ENCODE data around the gene FKBP5. TPM values are rescaled to one million over a fixed set of nuclear protein-coding genes. Genes with fewer than 3 reads are reported as not detected.

The FKBP5 gene
- total RNA-seq, 1 experiment from 2014 or later = 12.4 TPM

GRCh38 chr6:35679399-35679798 lies 9.3 kb downstream of the FKBP5 start:
- no peaks in the 10 kb centered on the region for H3F3A ChIP-seq (ENCODE audit: low read length, unreplicated experiment)
- BruUV-seq (replicated peaks) = no TSS peak
- H3K9me2 ChIP-seq (replicated peaks; ENCODE audit: low read length) = no peaks in the 10 kb centered on the region
- CTCF ChIA-PET = no interaction called here
- TF ChIP-seq CTCF (conservative IDR thresholded peaks at IDR 0.05; ENCODE audit: low read depth, low read length) = no peak
- TF ChIP-seq EZH2phosphoT487 (IDR thresholded peaks at IDR 0.05; ENCODE audit: borderline replicate concordance, low read length) = no peak
- H3K4me1 ChIP-seq (ENCODE audit: insufficient read depth, low read length) = no peaks in the 10 kb centered on the region
- no peak for DNase-seq
- no peak overlapping the region for H2AFZ ChIP-seq (ENCODE audit: low read length)
- H3K79me2 ChIP-seq (ENCODE audit: low read length) = peaks cover 32% of the 10 kb centered on the region
- H3K4me2 ChIP-seq (ENCODE audit: low read length) = no peak overlapping the region
- ATAC-seq = no peak
- no peaks in the 10 kb centered on the region for H3K27me3 ChIP-seq (ENCODE audit: low read length)
- H3K9ac ChIP-seq (ENCODE audit: low read length) = no peak overlapping the region
- H3K9me3 ChIP-seq (ENCODE audit: low read length) = no peaks in the 10 kb centered on the region
- no peak overlapping the region for H3K27ac ChIP-seq (ENCODE audit: low read length)
- H4K20me1 ChIP-seq (ENCODE audit: low read length) = no peaks in the 10 kb centered on the region
- intact Hi-C loops (cut with micrococcal nuclease) = no loop called here
- no peaks in the 10 kb centered on the region for H3K36me3 ChIP-seq (ENCODE audit: low read depth, low read length)
- POLR2A ChIA-PET (ENCODE audit: unreplicated experiment) = no interaction called here
- H3K4me3 ChIP-seq (ENCODE audit: low read length) = no peak overlapping the region

- DNase-seq (no peak), ATAC-seq (no peak)
- H3K9me3 ChIP-seq (ENCODE audit: low read length) = no peaks in the 10 kb centered on the region
- H4K20me1 ChIP-seq (ENCODE audit: low read length) = no peaks in the 10 kb centered on the region
- no peaks in the 10 kb centered on the region for H3K4me1 ChIP-seq (ENCODE audit: insufficient read depth, low read length)
- POLR2A ChIA-PET (ENCODE audit: unreplicated experiment) = no interaction called here
- intact Hi-C loops (cut with micrococcal nuclease) = no loop called here
- H3K27ac ChIP-seq (ENCODE audit: low read length) = no peak overlapping the region
- H3K9ac ChIP-seq (ENCODE audit: low read length) = no peak overlapping the region
- H3K9me2 ChIP-seq (replicated peaks; ENCODE audit: low read length) = no peaks in the 10 kb centered on the region
- no peaks in the 10 kb centered on the region for H3K36me3 ChIP-seq (ENCODE audit: low read depth, low read length)
- H3F3A ChIP-seq (ENCODE audit: low read length, unreplicated experiment) = no peaks in the 10 kb centered on the region
- no peak overlapping the region for H3K4me3 ChIP-seq (ENCODE audit: low read length)
- H2AFZ ChIP-seq (ENCODE audit: low read length) = no peak overlapping the region
- BruUV-seq (replicated peaks) = no TSS peak
- no peaks in the 10 kb centered on the region for H3K27me3 ChIP-seq (ENCODE audit: low read length)
- TF ChIP-seq EZH2 (IDR thresholded peaks at IDR 0.05; ENCODE audit: low read length, unreplicated experiment) = no peak
- no peak for TF ChIP-seq EZH2phosphoT487 (IDR thresholded peaks at IDR 0.05; ENCODE audit: borderline replicate concordance, low read length)
- TF ChIP-seq CTCF (conservative IDR thresholded peaks at IDR 0.05; ENCODE audit: low read depth, low read length) = no peak
- peaks cover 32% of the 10 kb centered on the region for H3K79me2 ChIP-seq (ENCODE audit: low read length)
- CTCF ChIA-PET = no interaction called here
- H3K4me2 ChIP-seq (ENCODE audit: low read length) = no peak overlapping the region
Measured at GRCh38 chr6:35678814-35679213, 9.9 kb downstream of the FKBP5 start.

- Histone ChIP-seq H3K27me3 (ENCODE audit: low read length) (no peaks in the 10 kb centered on the region), H3K9me3 (ENCODE audit: low read length) (no peaks in the 10 kb centered on the region), H3F3A (ENCODE audit: low read length, unreplicated experiment) (no peaks in the 10 kb centered on the region), H3K4me2 (ENCODE audit: low read length) (no peak overlapping the region), H3K4me1 (ENCODE audit: insufficient read depth, low read length) (no peaks in the 10 kb centered on the region), H2AFZ (ENCODE audit: low read length) (no peak overlapping the region), H4K20me1 (ENCODE audit: low read length) (no peaks in the 10 kb centered on the region), H3K27ac (ENCODE audit: low read length) (no peak overlapping the region), H3K4me3 (ENCODE audit: low read length) (no peak overlapping the region), H3K9me2 (replicated peaks; ENCODE audit: low read length) (no peaks in the 10 kb centered on the region), H3K9ac (ENCODE audit: low read length) (no peak overlapping the region), H3K79me2 (ENCODE audit: low read length) (peaks cover 32% of the 10 kb centered on the region), H3K36me3 (ENCODE audit: low read depth, low read length) (no peaks in the 10 kb centered on the region)
- DNase-seq (no peak), ATAC-seq (no peak)
- ChIA-PET POLR2A (ENCODE audit: unreplicated experiment) (no interaction called here), CTCF (no interaction called here)
- intact Hi-C loops (cut with micrococcal nuclease) = no loop called here
- TF ChIP-seq CTCF (conservative IDR thresholded peaks at IDR 0.05; ENCODE audit: low read depth, low read length) (no peak), EZH2phosphoT487 (IDR thresholded peaks at IDR 0.05; ENCODE audit: borderline replicate concordance, low read length) (no peak), EZH2 (IDR thresholded peaks at IDR 0.05; ENCODE audit: low read length, unreplicated experiment) (no peak)
- BruUV-seq (replicated peaks) = no TSS peak
Measured at GRCh38 chr6:35678021-35678654, 10.6 kb downstream of the FKBP5 start.

All from PC-3 (cell line).